Uterus (tissue), 2 donors: Measurements from ENCODE around the gene TLCD1.

ENCODE experiments used
- POLR2A ChIP-seq, 2 donors: fragments of 450-650 bp; IDR thresholded peaks; one replicate each; pipeline ENCODE4 v1.6.1; 2016; ENCODE audit warnings: antibody characterized with exemption in 2 of 2, mild to moderate bottlenecking in 1 of 2, moderate library complexity in 1 of 2
- TF ChIP-seq, protein P1 (sequence below), 4 experiments: fragments of 200-600 bp in 2 of 4; fragments of 450-650 bp in 2 of 4; sonication (generic) in 2 of 4; IDR thresholded peaks; one replicate each; pipeline ENCODE4 v1.5.1; 2016 to 2019; ENCODE audit warnings: antibody characterized with exemption in 4 of 4, mild to moderate bottlenecking in 2 of 4, moderate library complexity in 1 of 4

- TF ChIP-seq, protein P1, sequence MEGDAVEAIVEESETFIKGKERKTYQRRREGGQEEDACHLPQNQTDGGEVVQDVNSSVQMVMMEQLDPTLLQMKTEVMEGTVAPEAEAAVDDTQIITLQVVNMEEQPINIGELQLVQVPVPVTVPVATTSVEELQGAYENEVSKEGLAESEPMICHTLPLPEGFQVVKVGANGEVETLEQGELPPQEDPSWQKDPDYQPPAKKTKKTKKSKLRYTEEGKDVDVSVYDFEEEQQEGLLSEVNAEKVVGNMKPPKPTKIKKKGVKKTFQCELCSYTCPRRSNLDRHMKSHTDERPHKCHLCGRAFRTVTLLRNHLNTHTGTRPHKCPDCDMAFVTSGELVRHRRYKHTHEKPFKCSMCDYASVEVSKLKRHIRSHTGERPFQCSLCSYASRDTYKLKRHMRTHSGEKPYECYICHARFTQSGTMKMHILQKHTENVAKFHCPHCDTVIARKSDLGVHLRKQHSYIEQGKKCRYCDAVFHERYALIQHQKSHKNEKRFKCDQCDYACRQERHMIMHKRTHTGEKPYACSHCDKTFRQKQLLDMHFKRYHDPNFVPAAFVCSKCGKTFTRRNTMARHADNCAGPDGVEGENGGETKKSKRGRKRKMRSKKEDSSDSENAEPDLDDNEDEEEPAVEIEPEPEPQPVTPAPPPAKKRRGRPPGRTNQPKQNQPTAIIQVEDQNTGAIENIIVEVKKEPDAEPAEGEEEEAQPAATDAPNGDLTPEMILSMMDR (IDR thresholded peaks at IDR 0.05), result no peak
- TF ChIP-seq POLR2A (IDR thresholded peaks at IDR 0.05), result no peak
Measured at GRCh38 chr17:28714281-28714680, 11.8 kb downstream of the TLCD1 start.
